HepG2 (cell line): ENCODE results near the gene PPP1R15A. TPM values are rescaled to one million over a fixed set of nuclear protein-coding genes. Genes with fewer than 3 reads are reported as not detected.
A peak's percentile ranks its signal among the peaks of the same experiment; 100 is the strongest.

Experiments used
- CBX5 ChIP-seq: sonication (generic); formaldehyde crosslinking; IDR thresholded peaks from 2 replicates; pipeline ENCODE4 v1.4.0; 2020; ENCODE audit warnings: missing genetic modification reagents, borderline replicate concordance
- EHMT2 ChIP-seq: fragments of 200-600 bp; sonication (generic); IDR thresholded peaks from 2 replicates; pipeline ENCODE4 v1.7.0; 2017; ENCODE audit warnings: antibody characterized with exemption, low read depth, low read length, borderline replicate concordance
- FOSL2 ChIP-seq: sonication (generic); formaldehyde crosslinking; IDR thresholded peaks from 2 replicates; pipeline ENCODE4 v1.4.0; 2020; ENCODE audit warnings: missing genetic modification reagents
- HNRNPK ChIP-seq: fragments of 200-400 bp; formaldehyde crosslinking; IDR thresholded peaks from 2 replicates; pipeline ENCODE4 v1.6.1; 2018; ENCODE audit warnings: low read length, low read depth, moderate library complexity, mild to moderate bottlenecking; ENCODE audit not compliant: poor library complexity, severe bottlenecking
- KDM5A ChIP-seq: fragments of 200-600 bp; sonication (generic); IDR thresholded peaks from 2 replicates; pipeline ENCODE4 v1.7.0; 2018; ENCODE audit warnings: antibody characterized with exemption, mild to moderate bottlenecking, low read length, borderline replicate concordance
- KLF15 ChIP-seq: sonication (generic); formaldehyde crosslinking; IDR thresholded peaks from 2 replicates; pipeline ENCODE4 v1.8.1; 2023; ENCODE audit warnings: borderline replicate concordance, mild to moderate bottlenecking, inconsistent platforms, missing genetic modification reagents, mixed read lengths
- LCORL ChIP-seq, 2 experiments: fragments of 450-650 bp in 1 of 2; sonication (generic) in 1 of 2; formaldehyde crosslinking in 1 of 2; IDR thresholded peaks; 2 replicates each; pipeline versions ENCODE4 v1.5.0 to v1.6.1; 2017 to 2020; ENCODE audit warnings: antibody characterized with exemption in 1 of 2, missing genetic modification reagents in 1 of 2
- MTF1 ChIP-seq: sonication (generic); formaldehyde crosslinking; IDR thresholded peaks from 2 replicates; pipeline ENCODE4 v1.5.0; 2020; ENCODE audit warnings: missing genetic modification reagents
- RBAK ChIP-seq: sonication (generic); formaldehyde crosslinking; IDR thresholded peaks from 2 replicates; pipeline ENCODE4 v1.5.1; 2020; ENCODE audit warnings: mild to moderate bottlenecking, missing genetic modification reagents
- RBFOX2 ChIP-seq: fragments of 200-400 bp; formaldehyde crosslinking; IDR thresholded peaks from 2 replicates; pipeline ENCODE4 v1.6.1; 2017; ENCODE audit warnings: low read depth, mild to moderate bottlenecking, low read length
- SMAD1 ChIP-seq: sonication (generic); formaldehyde crosslinking; IDR thresholded peaks from 2 replicates; pipeline ENCODE4 v1.4.0; 2020; ENCODE audit warnings: missing genetic modification reagents, low read depth, mild to moderate bottlenecking, borderline replicate concordance
- U2AF2 ChIP-seq: fragments of 200-400 bp; formaldehyde crosslinking; IDR thresholded peaks from 2 replicates; pipeline ENCODE4 v1.6.1; 2017; ENCODE audit warnings: low read depth, mild to moderate bottlenecking, low read length
- ZNF407 ChIP-seq: sonication (generic); formaldehyde crosslinking; IDR thresholded peaks from one replicate; pipeline ENCODE4 v1.5.1; 2020; ENCODE audit warnings: mild to moderate bottlenecking, missing genetic modification reagents; ENCODE audit errors: not compliant biosample characterization
- ZNF547 ChIP-seq: sonication (generic); formaldehyde crosslinking; IDR thresholded peaks from 2 replicates; pipeline ENCODE4 v1.5.1; 2020; ENCODE audit warnings: mild to moderate bottlenecking, missing genetic modification reagents
- ZNF749 ChIP-seq: sonication (generic); formaldehyde crosslinking; IDR thresholded peaks from 2 replicates; pipeline ENCODE4 v1.8.0; 2022; ENCODE audit warnings: mild to moderate bottlenecking, missing genetic modification reagents, moderate library complexity, borderline replicate concordance
- ZSCAN12 ChIP-seq: sonication (generic); formaldehyde crosslinking; IDR thresholded peaks from 2 replicates; pipeline ENCODE4 v1.9.0; 2021; ENCODE audit warnings: mild to moderate bottlenecking, missing genetic modification reagents
- polyA plus RNA-seq, 8 experiments: library from polyadenylated mRNA; depleted of rRNA in 3 of 8; stranded (reverse) in 7 of 8; unstranded in 1 of 8; fragments of >200 nt; fragmentation: Illumina TruSeq in 4 of 8; extraction: Trizol in 4 of 8; gene quantifications; 2 replicates each; pipeline versions ENCODE4 v1.2.1 to v1.2.3, GENCODE V29; 2011 to 2016; ENCODE audit warnings: low read depth in 4 of 8, missing spikeins in 1 of 8, mixed read lengths in 1 of 8; ENCODE audit not compliant: insufficient read depth in 1 of 8
- total RNA-seq, 5 experiments: library from RNA; depleted of rRNA; stranded (reverse); fragments of >200 nt; fragmentation: Illumina TruSeq; extraction: Trizol; gene quantifications; 2 replicates each; pipeline ENCODE4 v1.2.3, GENCODE V29; 2016; ENCODE audit warnings: low read depth in 1 of 5
- TF ChIP-seq, protein P1 (sequence below): sonication (generic); formaldehyde crosslinking; IDR thresholded peaks from 2 replicates; pipeline ENCODE4 v1.5.0; 2020; ENCODE audit warnings: mild to moderate bottlenecking, low read depth, missing genetic modification reagents, borderline replicate concordance
- TF ChIP-seq, protein P2 (sequence below): sonication (generic); formaldehyde crosslinking; IDR thresholded peaks from 2 replicates; pipeline ENCODE4 v1.9.0; 2021; ENCODE audit warnings: missing genetic modification reagents, mild to moderate bottlenecking, borderline replicate concordance

The PPP1R15A gene
- total and polyA plus RNA-seq, 2 of the 13 experiments (the other 11 are each of a cell fraction or from before 2014, with no cell fraction given): 15.6 to 18.5 TPM

- TF ChIP-seq ZNF407 (no peak), CBX5 (CRISPR knock-in tag) (no peak), FOSL2 (0 out of 2 replicates have a peak, but pooled peaks have one; percentile 12), KDM5A (no peak), ZNF749 (CRISPR knock-in tag) (no peak), U2AF2 (no peak), ZNF547 (CRISPR knock-in tag) (no peak), KLF15 (no peak), SMAD1 (no peak), RBFOX2 (0 out of 2 replicates have a peak, but pooled peaks have one; percentile 16), EHMT2 (no peak), ZSCAN12 (CRISPR knock-in tag) (no peak), LCORL (IDR thresholded peaks at IDR 0.05) (peak; percentile 68), LCORL (CRISPR knock-in tag; IDR thresholded peaks at IDR 0.05) (no peak), MTF1 (CRISPR knock-in tag) (no peak), HNRNPK (no peak), RBAK (CRISPR knock-in tag) (no peak)
- TF ChIP-seq, protein P1, sequence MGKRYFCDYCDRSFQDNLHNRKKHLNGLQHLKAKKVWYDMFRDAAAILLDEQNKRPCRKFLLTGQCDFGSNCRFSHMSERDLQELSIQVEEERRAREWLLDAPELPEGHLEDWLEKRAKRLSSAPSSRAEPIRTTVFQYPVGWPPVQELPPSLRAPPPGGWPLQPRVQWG (CRISPR knock-in tag): no peak
- TF ChIP-seq, protein P2, sequence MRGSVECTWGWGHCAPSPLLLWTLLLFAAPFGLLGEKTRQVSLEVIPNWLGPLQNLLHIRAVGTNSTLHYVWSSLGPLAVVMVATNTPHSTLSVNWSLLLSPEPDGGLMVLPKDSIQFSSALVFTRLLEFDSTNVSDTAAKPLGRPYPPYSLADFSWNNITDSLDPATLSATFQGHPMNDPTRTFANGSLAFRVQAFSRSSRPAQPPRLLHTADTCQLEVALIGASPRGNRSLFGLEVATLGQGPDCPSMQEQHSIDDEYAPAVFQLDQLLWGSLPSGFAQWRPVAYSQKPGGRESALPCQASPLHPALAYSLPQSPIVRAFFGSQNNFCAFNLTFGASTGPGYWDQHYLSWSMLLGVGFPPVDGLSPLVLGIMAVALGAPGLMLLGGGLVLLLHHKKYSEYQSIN (CRISPR knock-in tag): no peak
- TF ChIP-seq, all 625 proteins: peak for 4
Measured at GRCh38 chr19:48874303-48875135, 2.3 kb downstream of the PPP1R15A start (continued).
